HG02840 (cell line): ENCODE data around the gene VPREB3.
"Not testable (repeated sequence)": the region's sequence is repeated elsewhere in the genome, so short reads cannot be mapped to it uniquely, and the experiment has no call there.

ENCODE experiments used
- ATAC-seq: cut with Tn5 transposase; IDR thresholded peaks from one replicate; pipeline ENCODE4 v1.9.1; 2021; ENCODE audit warnings: mild to moderate bottlenecking, moderate library complexity, moderate number of reproducible peaks; ENCODE audit not compliant: unreplicated experiment, low FRiP score

The VPREB3 gene

DNA sequence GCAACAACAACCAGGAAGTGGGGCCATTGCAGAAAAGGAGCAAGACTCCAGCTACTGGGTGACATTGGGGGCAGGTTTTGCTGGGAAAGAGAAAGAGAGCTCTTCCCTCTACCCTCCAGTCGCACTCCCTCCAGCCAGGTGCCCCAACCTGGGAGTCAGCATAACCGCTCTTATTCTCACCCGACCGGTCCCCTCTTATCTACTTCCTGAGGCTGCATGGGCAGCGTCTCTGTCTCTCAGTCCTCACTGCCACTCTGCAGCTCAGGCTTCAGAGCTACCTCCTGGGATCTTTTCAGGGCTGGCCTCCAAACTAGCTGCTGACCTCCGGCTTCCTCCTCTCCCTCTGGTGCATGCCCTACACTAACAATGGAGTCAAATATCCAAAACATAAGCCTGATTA, 8.4 kb downstream of the VPREB3 start:
- no peak for ATAC-seq

DNA sequence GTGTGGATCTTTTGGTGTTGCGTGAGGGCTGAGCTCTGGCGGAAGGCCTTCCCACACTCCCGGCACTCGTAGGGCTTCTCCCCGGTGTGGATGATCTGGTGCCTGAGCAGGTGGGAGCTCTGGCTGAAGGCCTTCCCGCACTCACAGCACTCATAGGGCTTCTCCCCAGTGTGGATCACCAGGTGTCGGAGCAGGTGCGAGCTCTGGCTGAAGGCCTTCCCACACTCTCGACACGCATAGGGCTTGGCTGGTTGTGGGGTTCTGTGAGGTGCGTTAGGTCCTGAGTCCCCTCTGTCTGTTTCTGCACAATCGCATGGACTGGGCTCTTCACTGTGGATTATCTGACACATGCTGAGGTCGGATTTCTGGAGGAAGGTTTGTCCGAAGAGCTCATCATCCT, 9.7 kb downstream of the VPREB3 start:
- ATAC-seq, result no peak

DNA sequence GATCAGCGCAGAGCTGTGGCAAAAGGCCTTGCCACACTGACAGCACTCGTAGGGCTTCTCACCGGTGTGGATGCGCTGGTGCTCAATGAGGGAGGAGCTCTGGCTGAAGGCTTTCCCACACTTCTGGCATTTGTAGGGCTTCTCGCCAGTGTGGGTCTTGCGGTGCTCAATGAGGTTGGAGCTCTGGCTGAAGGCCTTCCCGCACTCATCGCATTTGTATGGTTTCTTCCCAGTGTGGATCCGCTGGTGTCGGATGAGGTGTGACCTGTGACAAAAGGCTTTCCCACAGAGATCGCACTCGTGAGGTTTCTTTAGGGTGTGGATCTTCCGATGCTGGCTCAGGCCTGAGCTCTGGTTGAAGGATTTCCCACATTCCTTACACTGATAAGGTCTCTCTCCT, 10.2 kb downstream of the VPREB3 start:
- no peak for ATAC-seq

DNA sequence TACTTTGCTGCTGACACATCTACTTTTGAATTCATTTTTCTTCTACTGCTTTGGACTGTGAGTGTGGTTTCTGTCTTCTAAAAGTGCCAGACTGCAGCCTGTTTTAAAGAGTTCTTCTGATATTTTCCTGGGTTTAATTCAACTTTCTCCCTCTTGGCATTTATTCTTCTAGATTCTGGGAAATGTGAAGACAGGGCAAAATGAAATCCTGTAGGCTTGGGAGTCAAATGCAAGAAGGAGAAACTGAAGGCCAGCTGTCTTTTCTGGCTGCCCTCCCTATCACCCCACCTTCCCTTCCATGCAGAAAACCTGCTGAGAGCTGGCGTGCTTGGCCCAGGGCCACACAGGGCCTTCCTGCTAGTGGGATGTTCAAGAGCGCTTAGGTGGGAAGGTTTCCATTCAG, 10.9 kb downstream of the VPREB3 start:
- ATAC-seq, result no peak

DNA sequence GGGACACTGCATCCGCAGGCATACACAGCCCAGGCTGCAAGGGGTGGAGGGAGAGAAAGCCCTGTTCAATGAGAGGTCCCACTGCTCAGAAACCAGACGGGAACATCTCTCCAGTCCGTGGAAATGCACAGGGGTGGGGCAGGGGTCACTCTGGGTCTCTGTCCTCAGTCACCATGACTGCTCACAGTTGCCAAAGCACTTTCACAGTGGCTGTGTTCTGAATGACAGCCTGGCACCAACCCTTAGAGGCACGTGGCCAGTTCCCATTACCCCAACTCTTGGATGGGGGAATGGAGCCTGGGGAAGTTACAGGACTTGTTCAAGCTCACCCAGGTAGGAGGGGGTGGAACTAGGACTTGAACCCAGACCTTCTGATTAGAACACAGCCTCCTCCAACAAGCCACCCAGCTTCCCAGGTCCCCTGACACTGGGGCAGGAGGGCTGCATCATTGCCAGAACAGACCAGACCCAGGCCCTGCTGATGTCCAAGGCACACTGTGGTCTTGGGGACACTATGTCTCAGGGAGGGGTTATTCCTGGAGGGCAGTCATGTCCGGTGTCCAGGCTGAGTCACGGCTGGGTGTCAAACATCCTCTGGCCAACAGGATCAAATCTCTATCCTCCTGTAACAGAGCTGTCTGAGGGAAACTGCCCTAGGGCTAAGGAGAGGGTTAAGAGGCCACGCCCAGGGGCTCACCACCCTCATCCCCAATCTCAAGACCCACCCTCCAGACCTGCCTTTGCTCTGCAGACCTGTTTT, 11.5 kb downstream of the VPREB3 start:
- no peak for ATAC-seq

DNA sequence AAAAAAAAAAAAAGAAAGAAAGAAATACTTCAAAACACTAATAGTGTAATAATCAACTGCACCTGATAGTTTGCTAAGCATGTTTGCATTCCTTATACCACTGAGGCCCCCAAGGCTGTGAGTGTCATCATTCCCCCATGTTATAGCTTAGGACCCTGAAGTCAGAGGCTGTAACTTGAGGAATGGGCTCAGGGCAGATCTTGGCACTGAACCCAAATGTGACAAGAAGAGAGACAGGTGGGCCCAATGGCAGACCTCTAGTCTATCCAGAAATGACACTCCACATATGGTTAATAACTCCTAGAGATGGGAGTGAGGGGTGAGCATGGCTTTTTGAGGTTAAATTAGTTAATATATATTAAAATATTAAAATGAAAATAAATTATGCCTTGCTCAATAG, 16.5 kb downstream of the VPREB3 start:
- no peak for ATAC-seq

DNA sequence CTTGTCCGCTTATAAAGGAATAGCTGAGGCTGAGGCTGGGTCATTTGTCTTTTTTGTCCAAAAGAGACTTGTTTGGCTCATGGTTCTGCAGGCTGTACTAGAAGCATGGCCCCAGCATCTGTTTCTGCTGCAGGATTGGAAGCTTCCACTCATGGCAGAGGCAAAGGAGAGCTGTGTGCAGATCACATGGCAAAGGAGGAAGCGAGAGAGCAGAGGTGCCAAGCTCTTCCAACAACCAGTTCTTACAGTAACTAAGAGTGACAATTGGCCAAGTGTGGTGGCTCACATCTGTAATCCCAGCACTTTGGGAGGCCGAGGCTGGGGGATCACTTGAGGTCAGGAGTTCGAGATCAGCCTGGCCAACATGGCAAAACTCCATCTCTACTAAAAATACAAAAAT, 26.1 kb downstream of the VPREB3 start:
- ATAC-seq, result not testable (repeated sequence)

DNA sequence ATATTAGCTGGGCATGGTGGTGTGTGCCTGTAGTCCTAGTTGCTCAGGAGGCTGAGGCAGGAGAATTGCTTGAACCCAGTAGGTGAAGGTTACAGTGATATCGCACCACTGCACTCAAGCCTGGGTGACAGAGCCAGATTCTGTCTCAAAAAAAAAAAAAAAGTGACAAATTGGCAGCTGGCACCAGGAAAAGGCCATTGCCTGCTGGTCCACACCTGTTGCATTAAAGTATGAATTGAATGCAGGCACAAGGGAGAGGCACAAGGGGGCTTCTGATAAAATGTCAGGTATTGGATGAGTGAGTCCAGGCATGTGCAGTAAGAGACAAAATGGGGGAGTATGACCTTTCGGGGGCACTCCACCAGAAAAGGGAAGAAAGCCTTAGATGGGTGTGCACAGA, 31.5 kb downstream of the VPREB3 start:
- ATAC-seq, result no peak

DNA sequence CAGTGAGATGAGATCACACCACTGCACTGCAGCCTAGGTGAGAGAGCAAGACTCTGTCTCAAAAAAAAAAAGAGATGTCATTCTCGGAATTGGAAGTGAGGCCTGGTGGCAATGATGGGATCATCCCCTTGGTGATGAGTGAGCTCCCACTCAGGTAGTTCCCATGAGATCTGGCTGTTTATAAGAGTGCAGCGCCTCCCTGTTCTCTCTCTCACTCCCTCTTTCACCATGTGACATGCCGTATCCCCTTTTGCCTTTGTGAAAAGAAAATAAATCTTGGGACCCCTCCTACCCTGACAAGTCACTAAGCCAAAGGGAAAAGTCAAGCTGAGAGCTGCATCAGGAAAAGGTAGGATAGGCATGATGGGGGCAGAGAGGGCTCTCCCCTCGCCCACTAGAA, 32.1 kb downstream of the VPREB3 start:
- no peak for ATAC-seq

DNA sequence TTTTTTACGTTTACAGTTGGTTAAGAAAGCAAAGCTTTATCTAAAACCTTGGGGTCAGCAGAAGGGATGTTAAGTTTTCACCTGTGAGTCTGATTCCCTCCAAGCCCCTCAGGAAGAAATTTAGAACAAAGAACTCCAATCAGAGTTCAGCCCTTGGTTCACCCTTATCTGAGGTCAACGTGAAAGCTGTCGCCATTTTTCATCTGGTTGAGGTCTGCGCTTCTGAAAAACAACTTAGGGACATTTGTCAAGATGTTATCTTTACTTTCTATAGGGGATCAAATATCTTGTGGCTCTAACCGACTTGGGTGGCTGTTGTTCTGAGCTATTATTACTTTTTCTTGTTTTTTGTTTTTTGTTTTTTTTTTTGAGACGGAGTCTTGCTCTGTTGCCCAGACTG, 33.4 kb downstream of the VPREB3 start:
- ATAC-seq, result no peak

DNA sequence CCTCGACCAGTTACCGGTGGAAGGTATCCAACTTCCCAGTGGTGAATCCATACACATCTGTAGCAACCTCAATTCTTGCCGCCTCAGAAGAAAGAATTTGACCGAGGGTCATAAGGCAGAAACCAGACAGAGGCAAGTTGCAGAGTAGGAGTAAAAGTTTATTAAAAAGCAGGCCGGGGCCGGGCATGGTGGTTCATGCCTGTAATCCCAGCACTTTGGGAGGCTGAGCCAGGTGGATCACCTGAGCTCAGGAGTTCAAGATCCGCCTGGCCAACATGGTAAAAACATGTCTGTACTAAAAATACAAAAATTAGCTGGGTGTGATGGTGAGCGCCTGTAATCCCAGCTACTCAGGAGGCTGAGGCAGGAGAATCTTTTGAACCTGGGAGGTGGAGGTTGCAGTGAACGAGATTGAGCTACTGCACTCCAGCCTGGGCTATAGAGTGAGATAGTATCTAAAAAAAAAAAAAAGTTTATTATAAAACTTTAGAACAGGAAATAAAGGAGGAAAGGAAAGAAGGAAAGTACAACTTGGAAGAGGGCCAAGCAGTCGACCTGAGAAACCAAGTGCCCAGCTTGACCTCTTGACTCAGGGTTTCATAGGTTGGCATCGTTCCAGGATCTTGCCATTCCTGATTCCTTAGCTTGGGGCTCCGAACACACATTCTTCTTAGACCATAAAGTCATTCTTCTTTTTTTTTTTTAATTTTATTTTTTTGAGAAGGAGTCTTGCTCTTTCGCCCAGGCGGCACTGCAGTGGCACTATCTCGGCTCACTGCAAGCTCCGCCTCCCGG, 35.7 kb downstream of the VPREB3 start:
- ATAC-seq, result no peak

DNA sequence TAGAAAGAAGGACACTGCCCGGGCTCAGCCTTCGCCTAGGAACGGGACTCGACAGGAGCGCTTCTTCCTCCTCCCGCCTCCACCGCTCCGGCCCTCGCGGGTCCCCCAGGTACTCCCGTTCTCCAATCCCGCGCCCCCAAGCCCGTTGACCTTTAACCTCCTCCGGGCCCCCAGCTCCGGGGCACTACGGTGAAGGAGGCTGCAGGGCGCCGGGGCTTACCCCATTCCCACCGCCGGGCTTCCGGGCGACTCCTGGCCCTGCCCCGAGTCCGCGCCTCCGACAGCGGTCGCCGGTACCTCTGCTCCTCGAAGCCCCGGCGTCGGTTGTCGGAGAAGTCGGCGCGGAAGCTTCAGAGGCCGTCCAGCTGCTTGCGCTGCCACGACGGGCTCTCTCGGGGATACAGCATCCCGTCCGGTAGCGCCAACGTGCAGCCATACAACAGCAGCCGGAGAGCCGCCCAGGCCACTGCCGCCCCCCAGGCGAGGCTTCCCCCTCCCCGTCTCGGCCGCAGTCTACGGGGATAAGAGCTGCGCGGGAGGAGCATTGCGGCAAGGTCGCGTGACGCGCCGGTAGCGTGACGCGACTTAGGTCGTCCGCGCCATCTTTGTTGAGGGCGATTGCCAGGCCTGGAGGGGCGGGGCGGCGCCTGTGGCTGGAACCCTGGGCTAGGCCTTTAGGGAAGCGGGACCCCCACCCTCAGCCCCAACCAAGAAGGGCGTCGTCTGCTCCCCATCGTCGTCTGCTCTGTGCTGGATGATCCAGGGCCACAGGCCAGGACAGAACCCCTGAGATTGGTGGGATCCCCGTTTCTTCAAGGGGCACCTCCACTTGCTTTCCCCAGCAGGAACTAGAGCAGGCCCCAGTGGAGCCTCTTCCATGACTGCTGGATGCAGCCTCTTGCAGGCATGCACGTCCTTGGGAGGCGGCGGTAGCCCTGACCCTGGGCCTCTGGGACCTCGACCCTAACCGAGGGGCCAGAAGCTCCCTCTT, 37.1 kb downstream of the VPREB3 start:
- peak; percentile 74 for ATAC-seq

DNA sequence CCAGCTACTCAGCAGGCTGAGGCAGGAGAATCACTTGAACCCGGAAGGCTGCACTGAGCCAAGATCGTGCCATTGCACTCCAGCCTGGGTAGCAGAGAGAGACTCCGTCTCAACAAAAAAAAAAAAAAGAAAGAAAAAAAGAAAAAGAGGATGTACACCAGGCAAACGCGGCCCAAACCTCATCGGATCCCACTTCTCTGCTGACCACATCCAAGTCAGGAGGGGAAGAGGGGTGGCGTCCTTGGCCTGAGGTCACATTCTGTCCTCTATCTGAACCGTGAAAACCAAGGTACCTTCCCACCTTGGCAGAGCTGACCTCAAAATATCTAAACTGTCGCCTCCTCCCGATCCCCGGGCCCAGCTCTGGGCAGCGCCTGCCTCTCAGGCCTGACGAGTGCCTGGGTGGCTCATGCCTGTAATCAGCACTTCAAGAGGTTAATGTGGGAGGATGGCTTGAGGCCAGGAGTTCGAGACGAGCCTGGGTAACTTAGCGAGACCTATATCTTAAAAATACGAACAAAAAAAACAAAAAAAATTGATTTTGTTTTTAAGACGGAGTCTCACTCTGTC, 38.3 kb downstream of the VPREB3 start:
- no peak for ATAC-seq

DNA sequence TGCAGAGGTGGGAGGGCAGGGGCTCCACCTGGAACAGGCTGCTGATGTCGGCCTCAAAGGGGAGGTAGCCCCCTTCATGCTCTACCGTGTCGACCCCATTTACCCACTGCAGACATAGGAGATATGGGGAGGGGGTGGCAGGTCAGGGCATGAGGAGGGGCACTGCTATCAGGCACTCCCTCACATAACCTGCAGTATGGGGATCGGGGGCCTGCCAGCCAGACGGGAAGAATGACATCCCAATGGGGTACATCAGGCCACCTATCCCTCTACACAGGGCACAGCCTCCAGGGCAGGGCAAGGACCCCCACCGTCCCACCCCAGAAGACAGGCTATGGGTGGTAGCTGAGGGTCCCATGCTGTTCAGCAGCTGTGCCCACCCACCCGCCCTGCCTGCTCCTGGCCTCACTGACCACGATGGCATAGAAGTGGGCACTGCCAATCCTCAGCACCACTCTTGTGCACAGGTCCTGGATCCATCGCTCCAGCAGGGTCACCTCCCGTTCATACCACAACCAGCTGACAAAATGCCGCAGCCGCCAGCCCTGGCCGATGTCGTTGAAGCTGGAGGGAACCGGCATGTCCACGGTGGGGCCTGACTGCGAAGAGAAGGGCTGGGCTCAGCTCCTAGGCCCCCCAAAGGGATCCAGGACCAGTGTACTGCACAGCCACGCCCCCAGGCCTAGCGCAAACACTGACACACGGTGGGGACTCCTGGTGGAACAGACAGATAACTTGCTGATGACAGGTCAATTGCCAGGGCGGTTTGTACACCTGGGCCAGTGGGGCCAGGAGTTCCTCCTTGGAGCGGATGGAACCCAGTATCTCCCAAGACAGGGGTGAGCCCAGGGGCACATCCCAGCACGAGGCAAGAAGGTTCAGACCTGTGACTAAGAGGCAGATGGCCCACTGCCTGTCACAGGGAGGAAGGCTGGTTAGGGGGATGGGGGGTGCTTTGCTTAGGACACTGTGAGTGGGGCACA, 39.3 kb downstream of the VPREB3 start:
- ATAC-seq, result no peak

DNA sequence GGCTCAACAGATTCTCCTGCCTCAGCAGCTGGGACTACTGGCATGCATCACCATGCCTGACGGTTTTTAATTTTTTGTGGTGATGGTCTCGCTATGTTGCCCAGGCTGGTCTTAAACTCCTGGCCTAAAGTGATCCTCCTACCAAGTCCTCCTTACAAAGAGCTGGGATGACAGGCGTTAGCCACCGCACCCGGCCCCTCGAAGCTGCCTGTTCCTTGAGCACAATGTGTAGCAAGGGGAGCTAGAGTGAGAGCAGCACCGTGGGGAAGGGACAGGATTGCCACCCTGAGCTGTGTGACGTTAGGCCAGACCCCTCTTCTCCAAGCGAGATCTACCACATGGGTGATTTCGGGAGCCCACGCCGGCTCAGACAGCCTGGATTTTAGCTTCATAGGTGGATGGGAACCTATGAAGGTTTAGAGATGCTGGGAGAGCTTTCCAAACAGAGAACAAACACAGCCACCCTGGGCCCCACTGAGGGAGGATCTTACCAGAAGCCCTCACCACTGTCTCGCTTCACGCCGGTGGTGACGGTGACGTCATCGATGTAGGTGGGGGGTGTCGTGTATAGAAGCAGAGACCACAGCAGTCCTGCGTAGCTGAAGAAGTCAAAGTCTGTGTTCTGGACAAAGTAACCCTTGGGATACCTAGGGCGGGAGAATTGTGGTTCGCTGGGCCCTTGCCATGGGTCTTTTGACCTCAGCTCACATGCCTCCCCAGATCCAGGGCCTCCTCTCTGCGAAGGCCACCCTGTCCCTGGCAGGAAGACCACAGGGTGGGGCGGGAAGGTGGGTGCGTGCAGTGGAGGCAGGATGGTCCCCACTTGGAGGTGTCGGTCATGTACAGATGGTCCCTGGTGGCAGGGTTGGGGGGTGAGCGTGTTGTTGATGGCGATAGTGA, 40.3 kb downstream of the VPREB3 start:
- ATAC-seq, result no peak

DNA sequence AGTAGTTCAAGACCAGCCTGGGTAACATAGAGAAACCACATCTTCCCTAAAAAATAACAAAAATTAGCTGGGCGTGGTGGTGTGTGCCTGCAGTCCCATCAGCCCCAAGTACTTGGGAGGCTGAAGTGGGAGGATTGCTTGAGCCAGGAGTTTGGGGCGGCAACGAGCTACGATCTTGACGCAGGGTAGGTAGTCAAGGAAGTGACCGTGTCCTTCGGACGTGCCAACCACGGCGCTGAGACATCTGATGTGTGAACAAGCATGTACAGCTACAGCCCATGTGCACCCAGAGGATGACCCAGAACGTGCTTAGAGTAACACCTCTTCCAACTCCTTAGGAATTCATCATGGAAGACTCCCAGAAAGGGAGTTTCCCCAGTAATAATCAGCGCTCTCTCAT, 42.0 kb downstream of the VPREB3 start:
- ATAC-seq, result no peak

DNA sequence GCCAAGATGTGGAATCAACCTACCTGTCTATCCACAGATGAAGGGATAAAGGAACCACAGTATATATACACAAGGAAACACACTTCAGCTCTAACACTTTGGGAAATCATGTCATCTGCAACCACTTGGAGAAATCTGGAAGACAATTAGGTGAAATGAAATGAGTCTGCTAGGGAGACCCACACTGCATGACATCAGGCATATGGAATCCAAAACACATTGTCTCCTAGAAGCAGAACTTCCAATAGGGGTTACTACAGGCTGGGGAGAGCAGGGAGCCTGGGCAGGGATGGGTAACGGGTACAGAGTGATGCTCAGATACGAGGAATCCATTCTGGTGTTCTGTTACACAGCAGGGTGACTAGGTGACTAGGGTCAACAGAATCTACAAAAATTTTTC, 45.1 kb downstream of the VPREB3 start:
- no peak for ATAC-seq

DNA sequence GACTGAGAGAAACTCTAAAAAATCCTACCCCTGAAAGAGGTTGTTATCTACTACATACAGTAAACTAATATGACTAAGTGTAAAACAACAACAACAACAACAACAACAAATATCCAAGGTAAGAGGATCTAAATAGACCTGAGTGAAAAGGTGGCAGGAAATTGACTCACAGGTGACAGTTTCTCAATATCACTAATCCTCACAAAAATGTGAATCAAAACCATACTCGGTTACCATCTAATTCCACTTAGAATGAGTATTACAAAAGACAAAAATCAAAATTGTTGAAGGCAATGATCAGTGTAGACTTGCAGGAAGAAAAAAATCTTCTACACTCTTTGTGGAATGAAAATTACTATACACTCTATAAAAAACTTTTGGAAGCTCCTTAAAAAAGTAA, 46.0 kb downstream of the VPREB3 start:
- no peak for ATAC-seq
